DOHH2 (cell line): ENCODE results near the gene POLD3.

Experiments used
- CTCF ChIP-seq: fragments of 200-600 bp; sonication (generic); IDR thresholded peaks from one replicate; pipeline ENCODE4 v1.5.1; 2014; ENCODE audit warnings: antibody characterized with exemption, mild to moderate bottlenecking, low read depth, low read length; ENCODE audit not compliant: poor library complexity, severe bottlenecking
- EZH2phosphoT487 ChIP-seq: fragments of 200-600 bp; sonication (generic); IDR thresholded peaks from 2 replicates; pipeline ENCODE4 v1.6.1; 2017; ENCODE audit warnings: borderline replicate concordance, mild to moderate bottlenecking, antibody characterized with exemption, low read length, moderate library complexity, mixed read lengths

GRCh38 chr11:74592063-74592440 lies 330 bp upstream of the POLD3 start:
- no peak for TF ChIP-seq CTCF
- TF ChIP-seq EZH2phosphoT487 = no peak
